Fibroblast of villous mesenchyme (primary cell): ENCODE results near the gene PPM1K. TPM values are rescaled to one million over a fixed set of nuclear protein-coding genes. Genes with fewer than 3 reads are reported as not detected.

Experiments
- DNase-seq: peaks from one replicate; pipeline ENCODE4 v3.0.0-alpha.2; 2010; ENCODE audit warnings: low read depth
- H3K4me3 ChIP-seq: 2 replicates; pipeline ENCODE4 v1.5.1; 2011; ENCODE audit warnings: low read depth, mild to moderate bottlenecking, low read length
- CTCF ChIP-seq: IDR thresholded peaks from 2 replicates; pipeline ENCODE4 v1.5.1; 2012; ENCODE audit warnings: low read depth, mild to moderate bottlenecking, low read length; ENCODE audit not compliant: insufficient read depth
- total RNA-seq: library from RNA; depleted of rRNA; stranded (reverse); fragments of >200 nt; gene quantifications from 2 replicates; pipeline ENCODE4 v1.2.3, GENCODE V29; 2012

The PPM1K gene
- total RNA-seq, 1 donor: 38.4 TPM

- TF ChIP-seq CTCF: no peak
- no peak overlapping the region for H3K4me3 ChIP-seq
- peak; percentile 34 for DNase-seq
These were observed 44.1 kb downstream of the PPM1K start for GRCh38 chr4:88240297-88240714.

- no peak for TF ChIP-seq CTCF
- DNase-seq: peak; percentile 49
- H3K4me3 ChIP-seq: peak overlapping the region; percentile 31
These were observed 53.2 kb downstream of the PPM1K start for GRCh38 chr4:88230969-88231771.

GRCh38 chr4:88230461-88230891, 53.9 kb downstream of the PPM1K start:
- DNase-seq: no peak
- no peak for TF ChIP-seq CTCF
- H3K4me3 ChIP-seq: no peak overlapping the region

GRCh38 chr4:88227734-88228133, 56.6 kb downstream of the PPM1K start:
- no peak for TF ChIP-seq CTCF
- H3K4me3 ChIP-seq: no peak overlapping the region
- no peak for DNase-seq

GRCh38 chr4:88226143-88226542, 58.2 kb downstream of the PPM1K start:
- no peak for TF ChIP-seq CTCF
- H3K4me3 ChIP-seq: no peak overlapping the region

GRCh38 chr4:88225232-88226105, 58.9 kb downstream of the PPM1K start:
- DNase-seq: peak; percentile 69
- no peak for TF ChIP-seq CTCF

More at GRCh38 chr4:88226143-88226542, 58.2 kb downstream of the PPM1K start:
- DNase-seq: no peak

More at GRCh38 chr4:88225232-88226105, 58.9 kb downstream of the PPM1K start:
- no peak overlapping the region for H3K4me3 ChIP-seq
